ENCODE results near the gene COL27A1. TPM values are rescaled to one million over a fixed set of nuclear protein-coding genes. Genes with fewer than 3 reads are reported as not detected.
A peak's percentile ranks its signal among the peaks of the same experiment; 100 is the strongest.

Gene COL27A1
- total RNA-seq, 1 experiment from 2014 or later, result 12.0 TPM

DNA sequence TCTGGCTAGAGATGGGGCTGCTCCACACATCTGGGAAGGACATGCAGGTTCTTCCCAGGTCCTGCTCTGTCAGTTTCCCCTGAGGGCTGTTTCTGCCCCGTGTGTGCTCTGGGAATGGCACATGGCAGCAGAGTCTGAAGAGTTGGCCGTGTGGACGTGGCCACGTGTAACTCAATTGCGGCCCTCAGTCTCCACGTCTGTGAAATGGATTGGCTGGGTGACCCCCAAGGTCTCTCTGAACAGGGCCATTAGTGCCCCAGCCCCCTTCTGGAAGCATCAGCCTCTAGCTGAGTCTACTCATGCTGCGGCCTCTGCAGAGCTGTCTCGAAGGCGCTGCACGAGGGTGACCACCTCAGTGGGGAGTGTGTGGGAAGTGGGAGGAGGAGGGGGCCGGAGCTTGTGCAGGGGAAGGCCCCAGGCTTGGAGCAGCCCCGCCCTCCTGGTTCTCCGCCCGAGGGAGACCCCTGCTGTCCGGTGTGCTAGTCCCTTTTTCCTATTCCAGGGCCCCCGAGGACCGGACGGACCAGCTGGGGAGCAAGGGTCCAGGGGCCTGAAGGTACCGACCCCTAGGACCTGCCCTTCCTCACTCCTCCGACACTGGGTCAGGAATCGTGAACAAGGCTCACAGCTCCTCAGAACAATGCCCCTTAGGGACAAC, 108.6 kb downstream of the COL27A1 start:
- no peaks in the 10 kb centered on the region for H3K4me1 ChIP-seq (ENCODE audit: control insufficient read depth in 1 of 2, insufficient read depth in 2 of 2, low read length in 2 of 2)
- no peaks in the 10 kb centered on the region for H4K20me1 ChIP-seq (ENCODE audit: insufficient read depth)
- no peak overlapping the region for H3K4me3 ChIP-seq (replicated peaks in 1 of 2; ENCODE audit: low read depth in 1 of 2, low read length in 2 of 2)
- no peak overlapping the region for H3K27ac ChIP-seq (ENCODE audit: low read depth, low read length)
- DNase-seq (ENCODE audit: low read depth, low spot score) (no peak), ATAC-seq (peak; percentile 41; the same call in 1 of the 2 replicates)
- intact Hi-C loops (cut with micrococcal nuclease), result no loop called here
- TF ChIP-seq RAD21 (IDR thresholded peaks at IDR 0.05; ENCODE audit: low read depth) (peak; percentile 35; the same call in 1 of the 2 replicates), ELF1 (IDR thresholded peaks at IDR 0.05; ENCODE audit: borderline replicate concordance, low read depth) (no peak)
- TF ChIP-seq, protein P1, sequence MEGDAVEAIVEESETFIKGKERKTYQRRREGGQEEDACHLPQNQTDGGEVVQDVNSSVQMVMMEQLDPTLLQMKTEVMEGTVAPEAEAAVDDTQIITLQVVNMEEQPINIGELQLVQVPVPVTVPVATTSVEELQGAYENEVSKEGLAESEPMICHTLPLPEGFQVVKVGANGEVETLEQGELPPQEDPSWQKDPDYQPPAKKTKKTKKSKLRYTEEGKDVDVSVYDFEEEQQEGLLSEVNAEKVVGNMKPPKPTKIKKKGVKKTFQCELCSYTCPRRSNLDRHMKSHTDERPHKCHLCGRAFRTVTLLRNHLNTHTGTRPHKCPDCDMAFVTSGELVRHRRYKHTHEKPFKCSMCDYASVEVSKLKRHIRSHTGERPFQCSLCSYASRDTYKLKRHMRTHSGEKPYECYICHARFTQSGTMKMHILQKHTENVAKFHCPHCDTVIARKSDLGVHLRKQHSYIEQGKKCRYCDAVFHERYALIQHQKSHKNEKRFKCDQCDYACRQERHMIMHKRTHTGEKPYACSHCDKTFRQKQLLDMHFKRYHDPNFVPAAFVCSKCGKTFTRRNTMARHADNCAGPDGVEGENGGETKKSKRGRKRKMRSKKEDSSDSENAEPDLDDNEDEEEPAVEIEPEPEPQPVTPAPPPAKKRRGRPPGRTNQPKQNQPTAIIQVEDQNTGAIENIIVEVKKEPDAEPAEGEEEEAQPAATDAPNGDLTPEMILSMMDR (IDR thresholded peaks at IDR 0.05 in 2 of 3, conservative IDR thresholded peaks at IDR 0.05 in 1 of 3; ENCODE audit: borderline replicate concordance in 1 of 3, insufficient read depth in 1 of 3, low read depth in 2 of 3, low read length in 2 of 3), result peak in 1 of 3 experiments; percentile 7; a peak in 1 of 6 replicates
- ChIA-PET CTCF (interaction anchor here (0.7 to 0.8 kb wide), 2 partner anchors 9 to 156 kb away, joined by 3 read pairs; no protein-coding TSS in a partner anchor), RAD21 (ENCODE audit: low non-redundant PET in 1 of 2, low total read pairs in 2 of 2, uncharacterized antibody in 2 of 2, unreplicated experiment in 2 of 2) (interaction anchor here in 1 of 2 experiments (1.0 kb wide), 1 partner anchor 156 kb away, joined by 3 read pairs; no protein-coding TSS in a partner anchor), POLR2A (no interaction called here)
- no peaks in the 10 kb centered on the region for H3K9me2 ChIP-seq (ENCODE audit: insufficient read depth)
- no peaks in the 10 kb centered on the region for H3K36me3 ChIP-seq (ENCODE audit: control insufficient read depth in 1 of 2, insufficient read depth in 2 of 2, low read length in 2 of 2)
- no peaks in the 10 kb centered on the region for H3K27me3 ChIP-seq (ENCODE audit: insufficient read depth, low read length)
- no peak overlapping the region for H3K9ac ChIP-seq (ENCODE audit: low read length)
- no peaks in the 10 kb centered on the region for H3K9me3 ChIP-seq (ENCODE audit: control insufficient read depth in 1 of 2, insufficient read depth in 1 of 2, low read depth in 1 of 2, low read length in 2 of 2)
- H3K4me2 ChIP-seq (ENCODE audit: low read length), result no peak overlapping the region
- no TSS peak for BruUV-seq (replicated peaks)
- H3K79me2 ChIP-seq (ENCODE audit: insufficient read depth, low read length), result no peaks in the 10 kb centered on the region
- H2AFZ ChIP-seq (ENCODE audit: low read depth, low read length, poor library complexity, severe bottlenecking), result no peak overlapping the region

DNA sequence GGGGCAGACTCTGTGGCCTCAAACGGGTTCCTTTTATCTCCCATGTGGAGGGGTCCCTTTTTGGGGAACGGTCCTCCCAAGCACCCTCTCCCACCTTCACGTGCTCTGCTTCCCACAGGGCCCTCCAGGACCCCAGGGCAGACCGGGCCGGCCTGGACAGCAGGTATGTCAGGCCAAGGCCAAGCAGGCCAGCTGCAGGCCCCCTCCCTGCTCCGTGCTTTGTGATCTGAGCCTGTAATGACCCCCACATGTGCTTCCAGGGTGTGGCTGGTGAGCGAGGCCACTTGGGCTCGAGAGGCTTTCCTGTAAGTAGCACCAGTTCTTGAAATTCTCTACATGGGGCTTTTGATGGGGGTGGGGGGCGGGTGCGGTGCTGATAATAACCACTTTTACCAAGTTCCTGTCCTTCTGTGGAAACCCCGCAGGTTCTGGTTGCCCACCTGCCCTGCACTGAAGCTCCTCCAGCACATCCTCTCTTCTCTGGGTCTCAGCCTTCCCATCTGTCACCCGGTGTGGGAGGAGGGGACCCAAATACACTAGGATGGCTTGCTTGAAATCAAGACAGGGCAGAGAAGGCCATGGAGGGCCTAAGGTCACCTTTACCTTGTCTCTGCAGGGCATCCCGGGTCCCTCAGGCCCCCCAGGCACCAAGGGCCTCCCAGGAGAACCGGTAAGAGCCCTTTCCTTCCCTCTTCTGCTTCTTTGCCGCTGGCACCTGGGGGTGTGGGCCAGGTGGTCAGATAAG, 109.6 kb downstream of the COL27A1 start:
- Histone ChIP-seq H3K27me3 (ENCODE audit: insufficient read depth, low read length) (no peaks in the 10 kb centered on the region), H3K4me3 (replicated peaks in 1 of 2; ENCODE audit: low read depth in 1 of 2, low read length in 2 of 2) (no peak overlapping the region), H3K4me2 (ENCODE audit: low read length) (no peak overlapping the region), H3K9ac (ENCODE audit: low read length) (no peak overlapping the region), H3K36me3 (ENCODE audit: control insufficient read depth in 1 of 2, insufficient read depth in 2 of 2, low read length in 2 of 2) (no peaks in the 10 kb centered on the region), H2AFZ (ENCODE audit: low read depth, low read length, poor library complexity, severe bottlenecking) (no peak overlapping the region), H3K79me2 (ENCODE audit: insufficient read depth, low read length) (no peaks in the 10 kb centered on the region), H4K20me1 (ENCODE audit: insufficient read depth) (no peaks in the 10 kb centered on the region), H3K9me3 (ENCODE audit: control insufficient read depth in 1 of 2, insufficient read depth in 1 of 2, low read depth in 1 of 2, low read length in 2 of 2) (no peaks in the 10 kb centered on the region), H3K4me1 (ENCODE audit: control insufficient read depth in 1 of 2, insufficient read depth in 2 of 2, low read length in 2 of 2) (no peaks in the 10 kb centered on the region), H3K9me2 (ENCODE audit: insufficient read depth) (no peaks in the 10 kb centered on the region), H3K27ac (ENCODE audit: low read depth, low read length) (no peak overlapping the region)
- ATAC-seq (no peak), DNase-seq (ENCODE audit: low read depth, low spot score) (no peak)
- ChIA-PET RAD21 (ENCODE audit: low non-redundant PET in 1 of 2, low total read pairs in 2 of 2, uncharacterized antibody in 2 of 2, unreplicated experiment in 2 of 2) (interaction anchor here in 1 of 2 experiments (1.0 kb wide), 1 partner anchor 157 kb away, joined by 3 read pairs; no protein-coding TSS in a partner anchor), CTCF (interaction anchor here (0.7 kb wide), 2 partner anchors 8 to 527 kb away, joined by 3 read pairs; no protein-coding TSS in a partner anchor), POLR2A (no interaction called here)
- intact Hi-C loops (cut with micrococcal nuclease), result no loop called here
- TF ChIP-seq, protein P2, sequence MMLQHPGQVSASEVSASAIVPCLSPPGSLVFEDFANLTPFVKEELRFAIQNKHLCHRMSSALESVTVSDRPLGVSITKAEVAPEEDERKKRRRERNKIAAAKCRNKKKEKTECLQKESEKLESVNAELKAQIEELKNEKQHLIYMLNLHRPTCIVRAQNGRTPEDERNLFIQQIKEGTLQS (IDR thresholded peaks at IDR 0.05), result no peak
- TF ChIP-seq, protein P3, sequence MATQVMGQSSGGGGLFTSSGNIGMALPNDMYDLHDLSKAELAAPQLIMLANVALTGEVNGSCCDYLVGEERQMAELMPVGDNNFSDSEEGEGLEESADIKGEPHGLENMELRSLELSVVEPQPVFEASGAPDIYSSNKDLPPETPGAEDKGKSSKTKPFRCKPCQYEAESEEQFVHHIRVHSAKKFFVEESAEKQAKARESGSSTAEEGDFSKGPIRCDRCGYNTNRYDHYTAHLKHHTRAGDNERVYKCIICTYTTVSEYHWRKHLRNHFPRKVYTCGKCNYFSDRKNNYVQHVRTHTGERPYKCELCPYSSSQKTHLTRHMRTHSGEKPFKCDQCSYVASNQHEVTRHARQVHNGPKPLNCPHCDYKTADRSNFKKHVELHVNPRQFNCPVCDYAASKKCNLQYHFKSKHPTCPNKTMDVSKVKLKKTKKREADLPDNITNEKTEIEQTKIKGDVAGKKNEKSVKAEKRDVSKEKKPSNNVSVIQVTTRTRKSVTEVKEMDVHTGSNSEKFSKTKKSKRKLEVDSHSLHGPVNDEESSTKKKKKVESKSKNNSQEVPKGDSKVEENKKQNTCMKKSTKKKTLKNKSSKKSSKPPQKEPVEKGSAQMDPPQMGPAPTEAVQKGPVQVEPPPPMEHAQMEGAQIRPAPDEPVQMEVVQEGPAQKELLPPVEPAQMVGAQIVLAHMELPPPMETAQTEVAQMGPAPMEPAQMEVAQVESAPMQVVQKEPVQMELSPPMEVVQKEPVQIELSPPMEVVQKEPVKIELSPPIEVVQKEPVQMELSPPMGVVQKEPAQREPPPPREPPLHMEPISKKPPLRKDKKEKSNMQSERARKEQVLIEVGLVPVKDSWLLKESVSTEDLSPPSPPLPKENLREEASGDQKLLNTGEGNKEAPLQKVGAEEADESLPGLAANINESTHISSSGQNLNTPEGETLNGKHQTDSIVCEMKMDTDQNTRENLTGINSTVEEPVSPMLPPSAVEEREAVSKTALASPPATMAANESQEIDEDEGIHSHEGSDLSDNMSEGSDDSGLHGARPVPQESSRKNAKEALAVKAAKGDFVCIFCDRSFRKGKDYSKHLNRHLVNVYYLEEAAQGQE (IDR thresholded peaks at IDR 0.05; ENCODE audit: low read depth), result no peak
- BruUV-seq (replicated peaks), result no TSS peak

All from HCT116 (cell line).